GM12873 (cell line): ENCODE measurements around the gene DNAH10.

Experiments used
- CTCF ChIP-seq: IDR thresholded peaks from 2 replicates; pipeline ENCODE4 v1.5.1; 2012; ENCODE audit warnings: low read depth, mild to moderate bottlenecking, moderate library complexity, low read length, control low read depth; ENCODE audit not compliant: insufficient read depth; ENCODE audit errors: missing control alignments

DNAH10 gene

DNA sequence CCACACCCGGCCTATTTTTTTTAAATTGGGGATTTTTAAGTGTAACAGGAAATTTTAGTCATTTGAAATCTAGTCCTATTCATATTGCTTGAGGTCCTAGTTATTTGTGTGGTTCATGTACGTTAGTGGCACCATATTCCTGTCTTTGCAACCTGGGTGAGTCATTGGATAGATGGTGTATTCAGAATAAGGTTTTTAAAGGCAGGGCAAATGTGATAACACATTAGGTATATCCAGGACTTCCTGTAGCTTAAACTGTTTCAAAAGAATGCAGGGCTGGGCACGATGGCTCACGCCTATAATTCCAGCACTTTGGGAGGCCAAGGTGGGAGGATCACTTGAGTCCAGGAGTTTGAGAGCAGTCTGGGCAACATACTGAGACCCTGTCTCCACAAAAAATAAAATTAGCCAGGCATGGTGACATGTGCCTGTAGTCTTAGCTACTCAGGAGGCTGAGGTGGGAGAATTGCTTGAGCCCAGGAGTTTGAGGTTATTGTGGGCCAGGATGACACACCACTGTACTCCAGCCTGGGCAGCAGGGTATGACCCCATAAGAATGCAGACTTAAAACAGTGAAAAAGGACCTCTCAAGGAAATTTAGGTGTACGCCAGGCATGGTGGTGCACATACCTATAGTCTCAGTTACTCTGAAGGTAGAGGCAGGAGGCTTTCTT is 41.8 kb upstream of the DNAH10 start:
- no peak for TF ChIP-seq CTCF

DNA sequence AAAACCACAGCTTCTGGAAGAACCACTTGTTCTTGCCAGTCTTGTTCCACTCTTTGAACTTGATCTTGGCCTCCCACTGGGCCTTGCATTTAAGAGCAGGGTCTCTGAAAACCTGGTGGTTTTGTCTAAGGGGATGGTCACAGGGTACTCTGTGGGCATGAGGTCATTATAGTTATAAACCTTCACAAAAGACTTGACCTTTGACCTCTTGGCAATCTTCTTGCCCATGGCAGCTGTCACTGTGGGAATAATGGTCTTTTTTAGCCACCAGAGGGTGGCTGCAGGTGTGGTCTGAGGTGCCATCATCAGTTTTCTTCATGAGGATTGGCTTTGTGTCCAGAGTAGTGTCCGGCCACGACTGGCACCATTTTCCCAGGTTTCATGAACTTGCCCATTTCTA is 40.9 kb upstream of the DNAH10 start:
- TF ChIP-seq CTCF = no peak

GRCh38 chr12:123723011-123723410 is 39.1 kb upstream of the DNAH10 start:
- TF ChIP-seq CTCF = no peak

DNA sequence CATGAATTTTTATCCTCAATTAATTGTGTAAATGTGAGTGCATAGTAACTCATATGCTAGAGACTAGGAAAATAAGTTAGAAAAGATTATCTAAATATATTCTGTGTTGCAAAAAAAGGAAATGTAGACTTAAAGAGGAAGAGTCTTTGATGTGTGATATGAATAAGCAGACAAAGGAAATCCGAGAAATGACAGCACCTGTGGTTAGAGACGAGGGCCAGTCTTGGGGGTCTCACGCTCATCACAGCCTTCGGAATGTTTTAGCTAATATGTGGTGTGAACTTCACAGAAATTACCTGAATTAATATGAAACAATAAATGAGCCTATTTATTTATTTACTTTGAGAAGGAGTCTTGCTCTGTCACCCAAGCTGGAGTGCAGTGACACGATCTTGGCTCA is 38.3 kb upstream of the DNAH10 start:
- no peak for TF ChIP-seq CTCF

DNA sequence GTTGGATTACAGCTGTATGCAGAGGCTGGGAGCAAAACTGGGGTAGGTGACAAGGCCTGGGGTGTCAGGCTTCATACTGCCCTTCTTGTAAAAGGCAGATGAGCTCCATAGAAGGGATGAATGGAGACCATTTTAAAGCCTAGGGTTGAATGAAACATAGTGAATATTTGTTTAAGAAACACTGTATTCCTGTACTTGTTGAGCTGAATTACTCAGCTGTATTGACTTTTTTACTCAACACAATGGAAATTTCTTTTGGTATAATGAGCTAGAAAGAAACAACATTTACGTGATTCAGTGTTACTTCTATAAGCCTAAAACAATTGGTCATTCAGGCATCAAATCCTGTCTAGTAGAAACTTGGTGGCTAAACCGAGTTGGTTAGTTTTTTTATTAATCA is 35.9 kb upstream of the DNAH10 start:
- TF ChIP-seq CTCF = no peak

DNA sequence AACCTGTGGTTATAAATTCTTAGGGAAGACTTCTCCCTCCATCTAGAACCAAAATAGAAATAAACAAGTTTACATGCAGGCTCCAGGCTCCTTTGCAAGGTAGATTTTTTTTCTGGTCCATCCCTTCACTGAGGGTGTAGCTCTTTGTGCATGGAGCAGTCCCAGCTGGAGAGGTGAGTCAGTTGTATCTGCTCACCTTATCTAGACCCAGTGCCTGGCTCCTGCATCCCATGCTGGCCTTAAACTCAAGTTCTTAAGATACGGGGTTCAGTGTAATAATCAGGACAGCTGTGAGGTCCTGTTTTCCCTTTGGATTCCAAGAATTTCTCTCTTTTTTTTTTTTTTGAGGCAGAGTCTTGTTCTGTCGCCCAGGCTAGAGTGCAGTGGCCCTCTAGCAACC is 35.1 kb upstream of the DNAH10 start:
- no peak for TF ChIP-seq CTCF

DNA sequence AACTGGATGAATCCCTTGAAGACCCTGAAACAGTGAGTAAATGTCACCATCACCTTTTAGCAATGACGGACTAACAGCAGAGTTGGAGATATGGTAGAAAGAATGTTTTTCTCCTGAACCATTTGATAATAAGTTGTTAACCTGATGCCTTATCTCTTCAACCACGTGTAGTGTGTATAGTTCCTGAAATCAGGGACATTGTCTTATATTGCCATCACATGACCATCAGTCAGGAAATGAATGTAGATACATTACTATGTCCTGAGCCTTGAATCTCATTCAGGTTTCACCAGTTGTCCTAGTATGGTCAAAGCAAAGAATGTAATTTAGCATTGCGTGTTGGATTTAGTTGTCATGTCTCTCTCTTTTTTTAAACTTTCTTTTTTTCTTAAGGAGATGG is 34.2 kb upstream of the DNAH10 start:
- no peak for TF ChIP-seq CTCF

DNA sequence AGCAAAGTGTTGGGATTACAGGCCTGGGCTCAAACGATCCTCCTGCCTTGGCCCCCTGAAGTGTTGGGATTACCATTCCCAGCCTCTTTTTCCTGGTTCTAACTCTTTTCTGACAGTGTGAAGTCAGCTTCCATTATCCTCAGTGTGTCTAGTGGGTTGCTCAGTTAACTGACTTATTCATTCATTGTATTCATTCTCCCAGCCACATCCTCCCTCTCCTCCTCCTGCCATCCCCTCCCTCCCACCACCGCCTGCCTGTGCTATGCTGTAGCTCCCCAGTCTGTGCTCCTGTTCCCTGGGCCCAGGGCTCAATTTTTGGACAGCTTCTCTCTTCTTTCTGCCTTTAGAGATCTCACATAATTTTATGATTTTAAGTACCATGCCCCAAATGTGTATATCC is 30.5 kb upstream of the DNAH10 start:
- no peak for TF ChIP-seq CTCF
